Heart right ventricle (tissue), 16 donors: ENCODE results near the gene LRRC8C. TPM values are rescaled to one million over a fixed set of nuclear protein-coding genes. Genes with fewer than 3 reads are reported as not detected.

Experiments used
- ATAC-seq, 8 donors: fragments of 200-7000 bp; cut with Tn5 transposase; one replicate each; pipeline ENCODE4 v1.9.1; 2020; ENCODE audit warnings: mild to moderate bottlenecking in 8 of 8, moderate library complexity in 8 of 8, moderate number of reproducible peaks in 1 of 8
- DNase-seq, 2 donors: peaks; one replicate each; pipeline ENCODE4 v3.0.0-alpha.2; 2020
- H3K27ac ChIP-seq, 10 donors: fragments of 200-600 bp; sonication (generic) in 2 of 10; one replicate each; pipeline versions ENCODE4 v1.5.0 to v1.8.0; 2020 to 2022; ENCODE audit warnings: mild to moderate bottlenecking in 3 of 10
- H3K27me3 ChIP-seq, 7 donors: fragments of 200-600 bp; one replicate each; pipeline ENCODE4 v1.8.0; 2021 to 2022; ENCODE audit warnings: mild to moderate bottlenecking in 2 of 7
- H3K36me3 ChIP-seq, 9 donors: fragments of 200-600 bp; sonication (generic) in 1 of 9; one replicate each; pipeline versions ENCODE4 v1.5.0 to v1.8.0; 2020 to 2022; ENCODE audit warnings: mild to moderate bottlenecking in 2 of 9
- H3K4me1 ChIP-seq, 9 donors: fragments of 200-600 bp; sonication (generic) in 1 of 9; one replicate each; pipeline versions ENCODE4 v1.5.0 to v1.8.0; 2020 to 2022; ENCODE audit warnings: mild to moderate bottlenecking in 4 of 9
- H3K4me3 ChIP-seq, 10 donors: fragments of 200-600 bp; sonication (generic) in 2 of 10; one replicate each; pipeline versions ENCODE4 v1.5.0 to v1.8.0; 2020 to 2022; ENCODE audit warnings: mild to moderate bottlenecking in 7 of 10, moderate library complexity in 2 of 10
- H3K9me3 ChIP-seq, 11 donors: fragments of 200-600 bp in 10 of 11; sonication (generic) in 2 of 11; one replicate each; pipeline versions ENCODE4 v1.5.0 to v1.8.0; 2013 to 2022; ENCODE audit warnings: mild to moderate bottlenecking in 2 of 11, control low read depth in 1 of 11, moderate library complexity in 1 of 11
- CTCF ChIP-seq, 9 donors: fragments of 200-600 bp; sonication (generic) in 2 of 9; IDR thresholded peaks; one replicate each; pipeline versions ENCODE4 v1.5.0 to v1.8.0; 2021 to 2022; ENCODE audit warnings: antibody characterized with exemption in 9 of 9, mild to moderate bottlenecking in 5 of 9, moderate library complexity in 1 of 9
- WGBS, 2 donors: extraction: QIAGEN DNeasy Blood & Tissue Kit; methylation state at CpG; one replicate each; pipeline ENCODE4 v1.1.7; 2013; ENCODE audit warnings: inconsistent platforms in 1 of 2; 5-methylcytosine and 5-hydroxymethylcytosine counted together
- intact Hi-C, 10 donors: fragments of 100-400 bp; cut with DNase I; formaldehyde crosslinking; loops; one replicate each; pipeline versions ENCODE4 v1.11.1 to v1.14.2; 2022
- polyA plus RNA-seq, 2 donors: library from polyadenylated mRNA; stranded (reverse); fragments of 200-250 nt; gene quantifications; one replicate each; pipeline ENCODE4 v1.2.3, GENCODE V29; 2013
- total RNA-seq, 10 donors: library from RNA; stranded (reverse); fragmentation: NEBNext Ultra II Directional in 3 of 10; extraction: Animal tissue kit (Norgen Biotek cat#: 25700) in 3 of 10; gene quantifications; one replicate each; pipeline versions ENCODE4 v1.2.1 to v1.2.4, GENCODE V29; 2021 to 2023
- donor health status: Arrhythmogenic right ventricular cardiomyopathy.
- donor health status: ischemic (EF 13 %, LVEDD 7.1; RV severe dilation, severe dysfunction).
- donor health status: healthy with polysubstance abuse.
- donor health status: DM: no; HTN: yes; CAD: no.
- donor health status: DM: no; HTN: no; CAD: no.
- donor health status: ischemic (EF 25% LVEDD 6.9; RV normal size, moderate dysfunction).
- donor health status: ischemic (EF 25% LVEDD 5.7; RV mildly dilated, moderate dysfunction).
- donor health status: healthy.
- donor health status: DM: yes; HTN: yes; CAD: no.
- donor health status: Ischemic cardiomyopathy.
- donor health status: ischemic (EF 35%, LVEDD 5.7; RV mildly dilated, moderate dysfunction).
- donor health status: nonischemic (EF 11% LVEDD 7.7; RV severe dilation, severe dysfunction).
- donor health status: DM: yes; HTN: yes; CAD: no.
- donor health status: PGD.
- donor health status: ischemic (EF 29% LVEDD 5.4; RV normal size, mild dysfunction).
- donor health status: nonischemic (EF 23%, LVEDD 6.1; RV moderate dilation, normal function).

The LRRC8C gene
- total and polyA plus RNA-seq, 12 donors = 3.7 to 12.3 (median 8.2) TPM

- intact Hi-C loops = loop anchor here in 4 of 10 donors (5.0 to 10.0 kb wide), 4 partner anchors 59 to 171 kb away; no protein-coding TSS in a partner anchor
- Histone ChIP-seq H3K4me3 (no peak overlapping the region), H3K9me3 (no peaks in the 10 kb centered on the region), H3K4me1 (peaks cover 0 to 24% (median 15%) of the 10 kb centered on the region in 9 donors), H3K27me3 (no peaks in the 10 kb centered on the region), H3K36me3 (peaks cover 0 to 13% (median 0%) of the 10 kb centered on the region in 9 donors), H3K27ac (no peak overlapping the region)
- DNase-seq (no peak), ATAC-seq (no peak)
- TF ChIP-seq CTCF (IDR thresholded peaks at IDR 0.05) = no peak
- 94 to 96% methylated on average over 4 of the region's 4 CpGs for WGBS, 2 donors
These were observed 38.7 kb upstream of the LRRC8C start for GRCh38 chr1:89594096-89594740.

GRCh38 chr1:89596698-89597097 lies 36.2 kb upstream of the LRRC8C start:
- no peak for TF ChIP-seq CTCF (IDR thresholded peaks at IDR 0.05)
- intact Hi-C loops = loop anchor here in 6 of 10 donors (5.0 to 10.0 kb wide), 5 partner anchors 62 to 168 kb away; partner anchors contain the start of gene LRRC8B (in 2 of the 6)
- Histone ChIP-seq H3K27ac (no peak overlapping the region), H3K36me3 (peaks cover 0 to 13% (median 0%) of the 10 kb centered on the region in 9 donors), H3K4me1 (peaks cover 0 to 12% (median 0%) of the 10 kb centered on the region in 9 donors), H3K9me3 (no peaks in the 10 kb centered on the region), H3K4me3 (no peak overlapping the region), H3K27me3 (no peaks in the 10 kb centered on the region)
- 90 to 98% methylated on average over 2 of the region's 2 CpGs for WGBS, 2 donors
- DNase-seq = no peak
- ATAC-seq = no peak

DNA sequence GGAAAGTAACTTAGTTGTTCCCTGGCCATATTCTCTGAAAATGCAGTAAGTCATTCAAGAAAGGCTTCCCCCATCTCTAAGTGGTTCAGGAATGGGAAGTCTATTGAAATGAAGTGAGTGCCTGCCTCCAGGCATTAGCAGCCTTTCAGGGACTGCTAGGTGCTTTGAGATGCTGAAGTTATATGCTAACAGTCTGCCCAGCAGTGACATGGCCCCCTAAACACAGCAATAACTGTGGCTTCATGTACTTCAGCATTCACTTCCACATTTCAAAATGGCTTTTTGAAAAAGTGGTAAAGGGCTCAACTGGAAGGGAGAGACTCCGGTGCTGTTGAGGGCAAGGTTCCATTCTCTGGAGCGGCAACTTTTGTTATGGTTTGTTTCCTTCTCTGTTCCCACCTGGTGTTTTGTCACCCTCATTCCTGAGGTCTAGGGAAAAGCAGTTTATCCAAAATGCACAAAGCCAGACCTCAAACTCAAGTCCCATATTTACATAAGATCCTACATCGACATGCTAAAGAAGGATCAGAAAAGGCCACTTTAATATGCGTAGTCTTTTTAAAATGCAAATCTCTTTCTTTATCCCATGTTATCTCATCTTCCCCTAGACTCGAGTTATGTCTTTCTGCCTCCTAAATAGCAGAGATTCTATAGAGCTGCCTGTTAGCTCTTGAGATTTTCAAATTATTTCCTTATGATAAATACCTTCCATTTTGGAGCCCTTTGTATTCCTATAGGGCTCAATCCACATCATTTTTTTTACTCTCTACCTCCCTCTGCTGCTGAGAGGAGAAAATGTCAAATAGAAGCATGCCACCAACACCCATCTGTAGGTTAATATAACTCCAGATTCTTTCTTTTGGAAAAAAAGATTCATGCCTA lies 34.2 kb upstream of the LRRC8C start:
- H3K27me3 ChIP-seq = no peaks in the 10 kb centered on the region
- no peak for DNase-seq
- H3K36me3 ChIP-seq = peaks cover 0 to 5% (median 0%) of the 10 kb centered on the region in 9 donors
- ATAC-seq = peak in 5 of 8 donors; percentile 51 to 77 (median 74)
- H3K27ac ChIP-seq = no peak overlapping the region
- H3K9me3 ChIP-seq = no peaks in the 10 kb centered on the region
- 66 to 72% methylated on average over 5 of the region's 5 CpGs for WGBS, 2 donors
- H3K4me1 ChIP-seq = peaks cover 0 to 19% (median 13%) of the 10 kb centered on the region in 9 donors
- intact Hi-C loops = loop anchor here in 9 of 10 donors (1.0 to 10.0 kb wide), 10 partner anchors 64 to 166 kb away; partner anchors contain the start of gene LRRC8B (in 4 of the 9)
- no peak overlapping the region for H3K4me3 ChIP-seq
- peak; percentile 43 to 81 (median 71) for TF ChIP-seq CTCF (IDR thresholded peaks at IDR 0.05)

DNA sequence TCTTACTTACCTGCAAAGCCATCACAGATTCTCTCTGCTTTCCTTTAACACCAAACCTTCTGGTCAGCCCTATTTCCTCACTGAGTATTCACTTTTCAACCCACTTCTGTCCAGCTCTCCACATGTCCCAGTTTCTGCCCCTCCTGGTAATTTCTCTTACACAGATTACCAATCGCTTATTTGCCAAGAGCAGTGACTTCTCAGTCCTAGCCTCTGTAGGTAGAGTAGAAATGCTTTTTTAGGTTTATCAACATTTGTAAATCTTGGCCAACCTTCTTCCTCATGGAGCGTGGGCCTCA lies 33.6 kb upstream of the LRRC8C start:
- WGBS, 2 donors = 83 to 86% methylated on average over 2 of the region's 2 CpGs
- Histone ChIP-seq H3K36me3 (peaks cover 0 to 5% (median 0%) of the 10 kb centered on the region in 9 donors), H3K27ac (no peak overlapping the region), H3K9me3 (no peaks in the 10 kb centered on the region), H3K27me3 (no peaks in the 10 kb centered on the region), H3K4me3 (no peak overlapping the region), H3K4me1 (peaks cover 0 to 25% (median 17%) of the 10 kb centered on the region in 9 donors)
- no peak for DNase-seq
- intact Hi-C loops = loop anchor here in 9 of 10 donors (1.0 to 10.0 kb wide), 10 partner anchors 64 to 166 kb away; partner anchors contain the start of gene LRRC8B (in 4 of the 9)
- peak in 2 of 8 donors; percentile 36 to 47 for ATAC-seq
- peak in 3 of 9 donors; percentile 2 to 28 (median 4) for TF ChIP-seq CTCF (IDR thresholded peaks at IDR 0.05)
